Measurements from ENCODE around the gene TNIK.
"Not testable (repeated sequence)": the region's sequence is repeated elsewhere in the genome, so short reads cannot be mapped to it uniquely, and the experiment has no call there.

The TNIK gene

DNA sequence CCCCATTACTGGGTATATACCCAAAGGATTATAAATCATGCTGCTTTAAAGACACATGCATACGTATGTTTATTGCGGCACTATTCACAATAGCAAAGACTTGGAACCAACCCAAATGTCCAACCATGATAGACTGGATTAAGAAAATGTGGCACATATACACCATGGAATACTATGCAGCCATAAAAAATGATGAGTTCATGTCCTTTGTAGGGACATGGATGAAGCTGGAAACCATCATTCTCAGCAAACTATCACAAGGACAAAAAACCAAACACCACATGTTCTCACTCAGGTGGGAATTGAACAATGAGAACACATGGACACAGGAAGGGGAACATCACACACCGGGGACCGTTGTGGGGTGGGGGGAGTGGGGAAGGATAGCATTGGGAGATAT lies 155.7 kb downstream of the TNIK start:
- DNase-seq, result not testable (repeated sequence)

DNA sequence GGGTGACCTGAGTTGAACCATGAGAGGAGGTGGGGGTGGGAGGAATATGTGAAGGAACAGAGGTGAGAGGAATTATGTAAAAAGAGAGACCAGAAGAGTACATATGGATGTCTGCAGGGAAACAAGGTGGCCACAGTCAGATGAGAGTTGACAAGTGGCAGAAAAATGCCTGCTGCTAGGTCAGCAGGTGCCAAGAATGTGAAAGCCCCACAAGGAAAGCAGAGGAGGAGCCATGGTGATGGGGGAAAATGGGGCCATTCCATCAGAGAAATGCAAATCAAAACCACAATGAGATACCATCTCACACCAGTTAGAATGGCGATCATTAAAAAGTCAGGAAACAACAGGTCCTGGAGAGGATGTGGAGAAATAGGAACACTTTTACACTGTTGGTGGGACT lies 156.2 kb downstream of the TNIK start:
- not testable (repeated sequence) for DNase-seq

DNA sequence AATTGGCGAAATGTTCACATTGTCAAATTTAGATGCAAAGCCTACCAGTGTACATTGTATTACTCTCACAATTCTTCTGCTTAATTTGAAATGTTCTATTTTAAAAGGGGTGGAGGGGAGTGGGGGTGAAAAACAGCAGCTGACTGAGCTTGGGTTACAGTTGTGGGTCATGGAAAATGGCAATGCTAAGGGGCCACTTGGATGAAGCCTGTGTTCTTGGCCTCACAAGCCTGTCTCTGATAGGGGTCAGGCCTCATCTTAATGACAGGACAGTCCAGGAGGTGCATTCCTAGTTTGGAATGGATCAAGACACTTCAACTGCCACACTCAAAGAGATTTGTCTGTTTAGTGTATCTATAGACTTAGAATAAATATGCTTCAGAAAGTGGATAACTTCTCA lies 158.2 kb downstream of the TNIK start:
- no peak for DNase-seq

- no peak for DNase-seq
Observed at GRCh38 chr3:171301002-171301401, 159.2 kb downstream of the TNIK start.

- DNase-seq, result no peak
Observed at GRCh38 chr3:171297951-171298350, 162.3 kb downstream of the TNIK start.

DNA sequence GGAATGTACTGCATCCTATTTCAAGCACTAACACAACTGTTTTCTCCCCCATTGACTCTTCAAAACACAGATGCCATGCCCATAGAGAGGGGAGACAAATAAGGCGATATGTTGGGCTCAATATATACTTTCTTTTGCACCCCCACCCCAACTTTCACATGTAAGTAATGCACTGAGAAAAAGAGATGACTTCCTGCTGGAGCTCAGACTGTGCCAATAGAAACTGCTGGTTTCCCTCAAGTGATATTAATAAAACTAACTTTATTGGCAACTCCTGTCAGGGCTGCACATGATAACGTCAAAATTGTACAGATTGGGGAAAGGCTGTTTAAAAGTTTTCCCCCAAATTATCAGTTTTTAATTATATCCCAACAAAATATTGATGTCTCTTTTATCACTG lies 163.0 kb downstream of the TNIK start:
- no peak for DNase-seq

GRCh38 chr3:171295484-171296373 lies 164.5 kb downstream of the TNIK start:
- no peak for DNase-seq

GRCh38 chr3:171293142-171293782 lies 166.9 kb downstream of the TNIK start:
- no peak for DNase-seq

- DNase-seq, result no peak
Observed at GRCh38 chr3:171290680-171291079, 169.5 kb downstream of the TNIK start.

DNA sequence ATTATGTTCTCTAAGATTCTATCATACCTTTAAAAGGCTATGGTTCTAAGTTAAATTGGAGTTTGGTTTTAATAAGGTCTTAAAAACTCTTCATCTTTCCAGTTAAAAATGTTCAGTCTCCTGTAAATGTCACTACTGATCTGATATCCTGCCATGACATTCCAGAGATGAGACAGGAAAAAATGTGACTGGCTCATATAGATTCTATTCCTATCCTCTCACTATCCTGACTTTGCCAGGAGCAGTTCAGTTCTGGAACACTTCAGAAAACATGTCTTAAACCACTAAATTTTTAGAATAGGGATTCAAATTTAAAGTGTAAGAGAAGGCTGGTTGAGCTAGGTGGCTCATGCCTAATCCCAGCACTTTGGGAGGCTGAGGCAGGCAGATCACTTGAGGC lies 170.9 kb downstream of the TNIK start:
- no peak for DNase-seq

GRCh38 chr3:171287761-171288160 lies 172.4 kb downstream of the TNIK start:
- DNase-seq, result not testable (repeated sequence)

- DNase-seq, result no peak
Observed at GRCh38 chr3:171286580-171287249, 173.5 kb downstream of the TNIK start.

GRCh38 chr3:171285287-171285686 lies 174.9 kb downstream of the TNIK start:
- DNase-seq, result no peak

DNA sequence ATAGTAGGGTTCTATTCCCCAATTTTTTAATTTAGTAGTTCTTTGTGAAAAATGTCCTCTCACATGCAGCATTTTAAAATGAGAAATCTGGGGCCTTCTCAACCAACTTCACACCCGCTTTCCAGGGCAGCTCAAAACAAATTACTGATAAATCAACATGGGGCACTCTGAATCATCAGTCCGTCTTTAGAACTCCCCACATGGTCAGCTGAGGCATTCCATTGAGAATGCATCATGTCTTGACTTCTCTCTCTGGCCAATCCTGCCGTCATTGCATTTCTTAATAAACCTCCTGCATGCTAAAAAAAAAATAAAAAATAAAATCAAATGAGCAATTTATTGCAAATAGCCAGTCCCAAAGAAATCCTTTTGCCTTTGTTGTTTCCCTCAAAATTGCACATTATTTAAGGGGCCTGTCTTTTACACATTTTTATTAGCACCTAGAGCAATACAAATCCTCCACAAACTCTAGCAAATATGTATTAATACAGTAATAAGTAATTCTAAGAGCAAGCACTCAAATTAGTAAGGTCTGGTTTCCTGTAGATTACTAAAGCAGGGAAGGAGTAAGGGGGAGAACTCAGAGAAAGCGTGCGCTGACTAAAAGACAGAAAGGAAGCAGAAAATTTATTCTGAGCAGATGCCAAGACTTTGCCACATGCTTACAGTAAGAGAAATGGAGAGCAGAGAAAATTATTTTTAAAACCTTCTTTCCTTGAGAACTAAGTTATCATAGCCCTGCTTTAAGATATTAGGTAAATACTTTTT lies 175.7 kb downstream of the TNIK start:
- DNase-seq, result no peak

- DNase-seq, result no peak
Observed at GRCh38 chr3:171283848-171284222, 176.4 kb downstream of the TNIK start.

DNA sequence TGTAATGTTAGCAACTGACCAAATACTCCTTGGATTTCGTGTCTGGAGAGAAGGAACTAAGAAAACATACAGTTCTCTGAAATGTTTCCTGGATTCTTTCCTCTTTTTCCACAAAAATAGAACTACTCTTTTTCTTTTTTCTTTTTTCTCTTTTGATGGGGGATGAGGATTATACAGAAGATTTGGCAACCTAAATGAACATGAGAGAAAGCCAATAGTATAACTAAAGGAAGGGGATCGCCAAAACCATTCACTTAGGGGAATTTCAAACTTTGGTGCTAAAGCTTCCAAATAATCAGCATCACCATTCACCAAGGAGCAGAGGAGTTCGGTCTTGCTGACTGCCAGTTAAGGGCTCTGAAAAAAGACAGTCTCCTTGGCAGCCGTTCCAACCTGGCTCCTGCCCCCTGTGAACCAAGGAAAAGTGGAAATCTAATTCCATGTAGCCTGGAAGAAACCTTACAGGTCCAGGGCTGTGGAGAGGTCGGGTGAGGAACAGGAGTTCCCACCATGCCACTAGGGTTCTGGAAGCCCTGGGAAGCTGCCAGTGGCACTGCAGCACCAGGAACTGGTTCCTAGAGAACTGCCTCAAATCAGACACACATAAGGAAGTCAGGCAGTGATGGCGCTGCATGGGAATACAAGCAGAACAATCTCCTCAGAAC lies 176.9 kb downstream of the TNIK start:
- no peak for DNase-seq

DNA sequence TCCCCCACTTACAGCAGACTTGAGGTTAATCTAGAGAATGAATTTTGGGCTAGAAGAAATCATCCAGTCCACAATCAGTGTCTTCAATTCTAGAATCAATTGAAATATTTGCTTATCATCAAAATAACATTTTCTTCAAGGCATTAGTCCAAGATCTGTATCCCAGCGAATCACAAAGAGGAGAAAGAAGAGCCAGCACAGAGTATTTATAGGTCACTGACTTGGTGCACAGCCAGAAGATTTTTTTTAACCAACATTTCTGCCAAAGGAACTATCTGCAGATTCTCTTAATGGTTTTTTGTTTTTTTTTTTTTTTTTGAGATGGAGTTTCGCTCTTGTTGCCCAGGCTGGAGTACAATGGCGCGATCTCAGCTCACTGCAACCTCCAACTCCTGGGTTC lies 178.2 kb downstream of the TNIK start:
- no peak for DNase-seq

DNA sequence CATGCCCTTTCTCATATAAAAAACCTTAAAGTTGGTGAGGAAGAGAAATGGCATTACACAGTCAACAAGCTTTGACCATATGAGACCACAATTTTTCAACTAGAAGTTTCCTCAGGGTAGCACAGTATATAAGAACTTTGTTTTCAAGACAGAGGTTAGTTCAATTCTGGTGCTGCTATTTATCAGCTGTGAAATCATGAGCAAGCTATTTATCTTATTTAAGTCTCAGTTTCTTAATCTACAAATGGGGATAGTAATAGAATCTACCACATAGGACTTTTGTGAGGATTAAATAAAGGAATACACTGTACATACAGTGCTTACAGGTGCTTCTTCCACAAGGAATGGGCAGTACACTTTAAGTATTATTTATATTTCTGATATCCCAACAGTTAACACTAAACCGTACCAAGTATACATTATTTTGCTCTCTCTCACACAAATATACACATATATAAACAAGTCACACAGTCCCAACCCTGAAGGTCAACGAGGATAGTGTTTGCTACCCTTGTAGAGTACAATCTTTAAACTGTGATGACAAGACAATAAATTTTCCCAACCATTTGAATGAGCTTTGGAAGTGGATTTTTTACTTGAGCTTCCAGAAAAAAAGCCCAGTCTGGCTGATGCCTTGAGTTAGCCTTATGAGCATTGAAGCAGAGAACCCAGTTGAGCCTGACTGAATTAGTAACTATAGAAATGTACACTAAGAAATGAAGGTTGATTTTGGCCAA lies 178.8 kb downstream of the TNIK start:
- DNase-seq, result no peak

DNA sequence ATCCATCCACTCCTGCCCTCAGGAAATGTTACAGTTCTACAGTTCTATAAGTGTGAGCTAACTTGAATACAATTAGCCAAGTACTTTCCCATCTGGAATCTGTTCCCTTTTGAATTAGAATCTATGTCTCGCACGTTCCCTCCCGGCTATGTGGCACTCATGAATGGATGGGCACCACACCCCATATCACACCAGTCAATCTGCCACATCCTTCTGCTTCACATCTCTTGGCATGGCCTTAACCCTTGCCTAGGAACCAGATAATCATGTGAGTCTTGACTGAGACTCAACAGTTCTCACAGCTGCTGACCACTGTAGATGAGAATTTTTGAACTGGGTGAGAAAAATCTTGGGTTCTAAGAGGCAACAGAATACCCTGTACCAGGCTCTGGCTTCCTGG lies 180.2 kb downstream of the TNIK start:
- DNase-seq, result no peak

DNA sequence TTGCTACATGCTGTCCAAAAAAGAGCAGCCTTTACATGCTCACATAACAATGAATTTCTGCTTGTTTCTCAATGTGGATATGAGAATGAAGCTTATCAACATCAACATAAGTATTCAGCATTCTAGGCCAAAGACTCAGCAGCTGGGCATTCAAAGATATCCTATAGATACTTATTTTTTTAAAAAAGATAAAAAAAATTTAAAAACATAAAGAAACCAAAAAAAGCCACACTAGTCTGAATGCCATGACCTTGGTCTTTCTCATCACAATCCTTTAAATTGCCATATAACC lies 182.0 kb downstream of the TNIK start:
- DNase-seq, result no peak

DNA sequence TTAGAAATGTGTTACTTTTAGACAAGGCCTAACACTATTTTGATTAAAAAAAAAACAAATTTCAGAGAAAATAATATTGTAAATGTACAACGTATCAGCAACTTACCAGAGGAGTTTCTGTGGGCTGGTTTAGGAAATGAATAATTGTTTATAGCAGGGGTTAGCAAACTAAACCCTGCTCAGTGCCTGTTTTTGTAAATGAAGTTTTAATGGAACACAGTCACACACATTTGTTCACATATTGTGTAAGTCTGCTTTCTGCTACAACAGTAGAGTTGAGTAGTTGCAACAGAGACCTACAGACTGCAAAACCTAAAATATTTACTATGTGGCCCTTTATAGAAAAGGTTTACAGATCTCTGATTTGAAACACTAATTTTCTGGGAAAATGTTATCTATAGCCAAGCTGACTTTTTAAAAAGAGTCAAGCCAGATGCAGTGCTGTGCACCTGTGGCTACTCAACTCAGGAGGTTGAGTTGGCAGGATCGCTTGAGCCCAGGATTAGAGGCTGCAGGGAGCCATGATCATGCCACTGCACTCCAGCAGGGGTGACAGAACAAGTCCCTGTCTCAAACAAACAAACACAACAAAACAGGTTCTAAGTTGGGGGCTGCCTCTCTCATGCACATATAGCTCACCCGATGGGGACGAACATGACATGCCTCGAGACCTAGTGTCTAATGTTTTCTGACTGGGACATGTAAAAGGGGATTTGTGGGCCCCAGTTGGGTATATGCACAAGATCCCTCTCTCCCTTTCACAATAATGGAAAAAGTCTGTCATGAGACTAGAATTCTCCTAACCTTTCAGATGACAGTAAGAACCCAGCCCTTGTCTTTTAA lies 182.5 kb downstream of the TNIK start:
- DNase-seq, result no peak

All from SIG-M5 (cell line).